ENCODE measurements around the gene RELB. TPM values are rescaled to one million over a fixed set of nuclear protein-coding genes. Genes with fewer than 3 reads are reported as not detected.

The RELB gene
- total and polyA plus RNA-seq, 2 of the 4 experiments (the other 2 are of a cell fraction): 5.0 to 17.2 TPM

- Histone ChIP-seq H4K8ac (ENCODE audit: low read depth in 2 of 2, low read length in 2 of 2) (no peak overlapping the region), H2AK9ac (replicated peaks; ENCODE audit: low read depth, low read length, poor library complexity) (no peak overlapping the region), H3K4ac (ENCODE audit: low read depth, low read length) (no peak overlapping the region), H3K79me1 (ENCODE audit: low read depth in 1 of 2, low read length in 2 of 2) (peaks cover 25 to 55% of the 10 kb centered on the region in 2 experiments), H3K4me2 (ENCODE audit: low read depth, low read length) (no peak overlapping the region), H2BK120ac (ENCODE audit: low read depth, low read length) (no peak overlapping the region), H3K36me3 (ENCODE audit: control insufficient read depth, insufficient read depth, low read length) (peaks cover 48% of the 10 kb centered on the region), H3K23ac (ENCODE audit: low read depth, low read length) (no peak overlapping the region), H2BK20ac (ENCODE audit: low read depth, low read length) (no peak overlapping the region), H3K14ac (replicated peaks; ENCODE audit: low read depth, low read length) (no peak overlapping the region), H4K5ac (ENCODE audit: low read depth, low read length) (no peak overlapping the region), H4K20me1 (ENCODE audit: insufficient read depth, low read length) (peaks cover 68% of the 10 kb centered on the region), H3K27ac (ENCODE audit: insufficient read depth, low read length) (no peak overlapping the region), H3K9ac (ENCODE audit: low read depth, low read length) (no peak overlapping the region), H2BK15ac (ENCODE audit: low read depth, low read length) (no peak overlapping the region), H4K91ac (ENCODE audit: insufficient read depth, low read depth, low read length) (no peak overlapping the region), H3K4me3 (ENCODE audit: insufficient read depth, low read depth, low read length) (no peak overlapping the region), H2AFZ (replicated peaks; ENCODE audit: low read length, poor library complexity) (peak overlapping the region; percentile 0), H3K18ac (ENCODE audit: low read depth, low read length) (no peak overlapping the region), H3K4me1 (ENCODE audit: control insufficient read depth, insufficient read depth, low read length) (peaks cover 2% of the 10 kb centered on the region; the same call in 1 of the 2 replicates), H2BK5ac (ENCODE audit: low read depth, low read length, poor library complexity, severe bottlenecking) (no peak overlapping the region), H2AK5ac (ENCODE audit: low read depth, low read length) (no peak overlapping the region), H3K9me1 (ENCODE audit: insufficient read depth, low read length) (peaks cover 10% of the 10 kb centered on the region; the same call in 1 of the 2 replicates), H3K56ac (ENCODE audit: extremely low read depth, insufficient read depth, low read length) (no peak overlapping the region), H3K9me3 (ENCODE audit: control insufficient read depth, insufficient read depth, low read length) (no peaks in the 10 kb centered on the region), H3K27me3 (ENCODE audit: control insufficient read depth, insufficient read depth, low read length) (no peaks in the 10 kb centered on the region)
- in situ Hi-C loops (cut with MboI; ENCODE audit: low sequenced_read_pairs) (no loop called here), dilution Hi-C loops (cut with HindIII; ENCODE audit: low sequenced_read_pairs, unreplicated experiment) (no loop called here), intact Hi-C loops (cut with micrococcal nuclease) (no loop called here)
- 92% methylated on average over 5 of the region's 9 CpGs; no CpG with 5 or more reads in 1 of the 2 experiments for WGBS, 2 experiments (ENCODE audit: extremely low coverage in 2 of 2, insufficient read length in 1 of 2)
- TF ChIP-seq CHD1 (IDR thresholded peaks at IDR 0.05; ENCODE audit: low read depth, low read length): no peak
- TF ChIP-seq SMC3 (IDR thresholded peaks at IDR 0.05; ENCODE audit: low read depth, low read length): no peak
- TF ChIP-seq CEBPB (IDR thresholded peaks at IDR 0.05; ENCODE audit: low read depth, low read length): no peak
- TF ChIP-seq RCOR1 (IDR thresholded peaks at IDR 0.05; ENCODE audit: insufficient replicate concordance, low read length): no peak
- no peak for TF ChIP-seq RAD21 (IDR thresholded peaks at IDR 0.05; ENCODE audit: low read length)
- no peak for TF ChIP-seq NFE2L2 (IDR thresholded peaks at IDR 0.05; ENCODE audit: low read depth, low read length)
- TF ChIP-seq USF2 (IDR thresholded peaks at IDR 0.05; ENCODE audit: low read depth, low read length): no peak
- TF ChIP-seq, protein P1, sequence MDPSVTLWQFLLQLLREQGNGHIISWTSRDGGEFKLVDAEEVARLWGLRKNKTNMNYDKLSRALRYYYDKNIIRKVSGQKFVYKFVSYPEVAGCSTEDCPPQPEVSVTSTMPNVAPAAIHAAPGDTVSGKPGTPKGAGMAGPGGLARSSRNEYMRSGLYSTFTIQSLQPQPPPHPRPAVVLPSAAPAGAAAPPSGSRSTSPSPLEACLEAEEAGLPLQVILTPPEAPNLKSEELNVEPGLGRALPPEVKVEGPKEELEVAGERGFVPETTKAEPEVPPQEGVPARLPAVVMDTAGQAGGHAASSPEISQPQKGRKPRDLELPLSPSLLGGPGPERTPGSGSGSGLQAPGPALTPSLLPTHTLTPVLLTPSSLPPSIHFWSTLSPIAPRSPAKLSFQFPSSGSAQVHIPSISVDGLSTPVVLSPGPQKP (IDR thresholded peaks at IDR 0.05; ENCODE audit: borderline replicate concordance, low read depth, low read length): no peak
- no peak for TF ChIP-seq MAFK (IDR thresholded peaks at IDR 0.05; ENCODE audit: low read depth, low read length)
- no peak for TF ChIP-seq MXI1 (IDR thresholded peaks at IDR 0.05; ENCODE audit: borderline replicate concordance, low read depth, low read length)
- TF ChIP-seq MAZ (IDR thresholded peaks at IDR 0.05; ENCODE audit: borderline replicate concordance, low read depth, low read length): no peak
- no TSS peak for BruUV-seq (replicated peaks)
- no peak for DNase-seq
- ChIA-PET CTCF (no interaction called here), POLR2A (ENCODE audit: unreplicated experiment) (no interaction called here)
- ATAC-seq (ENCODE audit: low read depth): no peak
These were observed 50.8 kb downstream of the RELB start for GRCh38 chr19:45051929-45052579.

All from IMR-90 (cell line).